NCI-H1930 (cell line): ENCODE measurements around the gene NAA38.

ENCODE experiments used
- DNase-seq, 2 experiments: peaks; one replicate each; lab custom pipeline; 2025; lab: John Stamatoyannopoulos, UW

The NAA38 gene, protein sequence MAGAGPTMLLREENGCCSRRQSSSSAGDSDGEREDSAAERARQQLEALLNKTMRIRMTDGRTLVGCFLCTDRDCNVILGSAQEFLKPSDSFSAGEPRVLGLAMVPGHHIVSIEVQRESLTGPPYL

DNA sequence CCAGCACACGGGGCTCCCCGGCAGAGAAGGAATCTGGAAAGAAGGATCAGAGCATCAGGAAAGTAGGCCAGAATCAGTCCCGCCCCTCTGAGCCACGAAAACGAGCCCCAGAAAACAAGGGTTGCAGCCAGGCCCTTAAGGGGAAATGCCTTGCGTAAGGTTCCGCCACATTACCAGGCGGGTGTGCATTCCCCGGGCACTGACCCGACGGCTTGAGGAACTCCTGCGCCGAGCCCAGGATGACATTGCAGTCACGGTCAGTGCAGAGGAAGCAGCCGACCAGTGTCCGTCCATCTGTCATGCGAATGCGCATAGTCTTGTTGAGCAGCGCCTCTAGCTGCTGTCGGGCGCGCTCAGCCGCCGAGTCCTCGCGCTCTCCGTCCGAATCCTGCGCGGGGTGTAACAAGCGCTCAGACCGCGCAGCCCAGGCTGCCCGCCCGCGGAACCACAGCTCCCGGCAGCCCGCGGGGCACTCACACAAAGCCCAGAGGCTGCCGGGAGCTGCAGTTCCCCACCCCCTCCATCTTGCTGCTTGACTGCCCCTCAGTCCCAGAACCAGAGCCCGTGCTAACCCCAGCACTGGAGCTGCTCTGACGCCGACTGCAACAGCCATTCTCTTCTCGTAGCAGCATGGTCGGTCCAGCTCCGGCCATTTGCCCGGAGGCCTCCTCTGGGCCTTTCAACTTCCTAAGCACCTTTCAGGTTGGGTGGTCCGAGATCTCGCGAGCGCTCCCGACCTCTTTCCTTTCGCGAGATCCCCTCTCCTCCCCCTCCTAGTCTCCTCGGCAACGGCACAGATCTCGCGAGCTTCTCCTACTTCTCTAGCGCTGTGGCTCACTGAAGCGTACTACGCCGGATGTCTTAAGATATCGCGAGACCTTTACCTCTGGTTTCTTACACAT lies at the start of gene NAA38:
Gene NAA38, minus strand, starts transcription at position 749 of the 902 bp plus-strand sequence. Its CDS starts 96 bp downstream, at position 653.
- DNase-seq = peak; percentile 98

- DNase-seq = no peak
These were observed 46.1 kb upstream of the NAA38 start for GRCh38 chr17:7903154-7904103.

DNA sequence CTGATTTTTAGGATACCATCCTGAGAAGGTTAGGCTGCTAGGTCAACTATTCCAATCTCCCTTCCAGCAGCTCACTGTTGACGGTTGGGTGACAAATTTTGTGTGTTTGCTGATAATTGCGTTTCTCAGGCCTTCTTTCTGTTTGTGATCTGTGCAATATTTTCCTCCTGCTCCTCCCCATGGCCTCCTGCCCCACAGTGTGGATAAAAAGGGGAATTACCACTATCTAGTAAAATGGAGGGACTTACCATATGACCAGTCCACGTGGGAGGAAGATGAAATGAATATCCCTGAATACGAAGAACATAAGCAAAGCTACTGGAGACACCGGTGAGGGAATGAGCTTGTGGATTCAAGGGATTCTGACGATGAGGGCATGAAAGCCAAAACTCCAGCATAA lies 40.4 kb upstream of the NAA38 start:
- no peak for DNase-seq

DNA sequence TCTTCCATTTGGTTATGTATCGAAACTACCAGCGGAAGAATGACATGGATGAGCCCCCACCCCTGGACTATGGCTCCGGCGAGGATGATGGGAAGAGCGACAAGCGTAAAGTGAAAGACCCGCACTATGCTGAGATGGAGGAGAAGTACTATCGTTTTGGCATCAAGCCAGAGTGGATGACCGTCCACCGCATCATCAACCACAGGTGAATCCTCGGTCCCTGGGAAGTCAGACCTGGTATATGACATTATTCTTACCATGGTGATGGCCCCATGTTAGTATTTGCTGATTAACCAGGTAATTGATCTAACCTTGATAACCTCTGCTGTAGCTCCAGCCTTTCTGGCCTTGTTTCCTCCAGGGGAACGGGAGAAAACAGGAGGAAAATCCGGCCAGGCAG lies 39.7 kb upstream of the NAA38 start:
- no peak for DNase-seq

DNA sequence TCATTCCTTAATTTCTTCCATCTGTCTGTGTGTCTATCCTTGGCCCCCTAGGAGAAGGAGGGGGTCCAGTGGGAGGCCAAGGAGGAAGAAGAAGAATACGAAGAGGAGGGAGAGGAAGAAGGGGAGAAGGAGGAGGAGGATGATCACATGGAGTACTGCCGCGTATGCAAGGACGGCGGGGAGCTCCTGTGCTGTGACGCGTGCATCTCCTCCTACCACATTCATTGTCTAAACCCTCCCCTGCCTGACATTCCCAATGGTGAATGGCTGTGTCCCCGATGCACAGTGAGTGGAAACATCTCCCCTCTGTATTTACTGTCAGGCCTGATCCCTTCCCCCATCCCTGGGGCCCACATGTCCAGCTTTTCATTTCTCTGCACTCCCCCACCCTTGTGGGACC lies 37.5 kb upstream of the NAA38 start:
- no peak for DNase-seq

DNA sequence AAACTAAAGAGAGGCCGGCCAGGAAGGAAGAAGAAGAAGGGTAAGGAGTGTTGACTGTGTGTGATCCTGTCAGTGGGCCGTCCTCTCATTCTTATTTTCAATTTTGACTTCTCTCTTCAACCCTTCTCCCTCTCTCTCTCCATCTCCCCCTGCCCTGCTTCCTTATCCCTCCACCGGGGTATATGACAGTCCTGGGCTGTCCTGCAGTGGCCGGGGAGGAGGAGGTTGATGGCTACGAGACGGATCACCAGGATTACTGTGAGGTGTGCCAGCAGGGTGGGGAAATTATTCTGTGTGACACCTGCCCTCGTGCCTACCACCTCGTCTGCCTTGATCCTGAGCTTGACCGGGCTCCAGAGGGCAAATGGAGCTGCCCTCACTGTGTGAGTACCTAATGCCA lies 36.9 kb upstream of the NAA38 start:
- DNase-seq = no peak

DNA sequence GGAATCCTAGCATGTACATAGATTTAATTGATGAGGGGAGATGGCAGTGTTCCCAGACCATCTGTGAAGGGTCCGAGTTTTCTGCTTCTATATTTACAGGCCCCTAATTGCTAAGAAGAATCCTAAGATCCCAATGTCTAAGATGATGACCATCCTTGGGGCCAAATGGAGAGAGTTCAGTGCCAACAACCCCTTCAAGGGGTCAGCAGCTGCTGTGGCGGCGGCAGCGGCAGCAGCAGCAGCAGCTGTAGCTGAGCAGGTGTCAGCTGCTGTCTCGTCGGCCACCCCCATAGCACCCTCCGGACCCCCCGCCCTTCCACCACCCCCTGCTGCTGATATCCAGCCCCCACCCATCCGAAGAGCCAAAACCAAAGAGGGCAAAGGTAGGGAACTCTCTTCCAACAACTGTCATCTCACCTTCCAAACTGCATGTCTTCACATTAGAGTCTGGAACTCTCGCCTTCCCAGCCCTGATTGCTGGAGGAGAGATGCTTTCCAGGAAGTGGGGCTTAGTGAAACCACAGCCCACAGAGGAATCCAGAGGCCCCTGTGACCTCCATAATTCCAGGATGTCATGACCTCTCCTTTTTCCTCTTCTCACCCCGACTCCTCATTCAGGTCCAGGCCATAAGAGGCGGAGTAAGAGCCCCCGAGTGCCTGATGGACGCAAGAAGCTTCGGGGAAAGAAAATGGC lies 36.0 kb upstream of the NAA38 start:
- no peak for DNase-seq

DNA sequence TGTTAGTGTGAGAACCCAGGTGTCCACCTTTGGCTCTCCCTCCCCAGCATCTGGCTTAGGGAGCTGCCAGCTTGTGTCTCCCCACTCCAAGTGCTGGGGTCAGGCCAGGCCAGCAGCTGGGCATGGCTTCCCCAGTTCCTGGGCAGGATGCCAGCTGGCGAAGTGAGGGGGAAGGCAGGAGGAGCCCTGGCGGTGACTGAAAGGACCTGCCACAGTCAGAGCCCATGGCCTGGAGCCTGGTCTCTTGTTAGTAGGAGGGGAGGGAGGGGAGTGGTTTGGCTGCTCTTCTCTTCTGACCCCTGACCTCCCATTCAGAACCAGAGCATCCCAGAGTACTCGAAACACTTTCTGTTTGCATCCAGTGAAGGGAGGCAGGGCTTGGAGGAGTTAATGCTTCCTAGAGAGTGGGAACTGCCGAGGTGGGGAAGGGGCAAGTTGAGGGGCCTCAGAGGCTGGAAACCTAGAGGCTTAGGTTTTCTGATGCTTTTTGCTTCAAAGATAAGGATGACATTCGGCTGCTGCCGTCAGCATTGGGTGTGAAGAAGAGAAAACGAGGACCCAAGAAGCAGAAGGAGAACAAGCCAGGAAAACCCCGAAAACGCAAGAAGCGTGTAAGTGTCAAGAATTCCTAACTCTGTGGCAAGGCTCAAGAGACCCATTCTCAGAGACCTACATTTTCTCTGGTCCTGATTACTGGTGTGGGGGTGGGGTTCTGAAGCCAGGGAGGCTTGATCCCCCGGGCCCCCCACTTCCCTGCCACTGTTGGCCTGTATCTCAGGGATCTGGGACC lies 32.0 kb upstream of the NAA38 start:
- no peak for DNase-seq

- DNase-seq = no peak
These were observed 31.0 kb upstream of the NAA38 start, which contains the start of gene CHD3 for GRCh38 chr17:7888184-7888920. Gene CHD3, plus strand, starts transcription at chr17:7888789. Its CDS starts 212 bp downstream, at chr17:7889001.

GRCh38 chr17:7887482-7888183 lies 30.3 kb upstream of the NAA38 start:
- DNase-seq = peak; percentile 81

- DNase-seq = no peak
These were observed 29.7 kb upstream of the NAA38 start for GRCh38 chr17:7887038-7887481.

DNA sequence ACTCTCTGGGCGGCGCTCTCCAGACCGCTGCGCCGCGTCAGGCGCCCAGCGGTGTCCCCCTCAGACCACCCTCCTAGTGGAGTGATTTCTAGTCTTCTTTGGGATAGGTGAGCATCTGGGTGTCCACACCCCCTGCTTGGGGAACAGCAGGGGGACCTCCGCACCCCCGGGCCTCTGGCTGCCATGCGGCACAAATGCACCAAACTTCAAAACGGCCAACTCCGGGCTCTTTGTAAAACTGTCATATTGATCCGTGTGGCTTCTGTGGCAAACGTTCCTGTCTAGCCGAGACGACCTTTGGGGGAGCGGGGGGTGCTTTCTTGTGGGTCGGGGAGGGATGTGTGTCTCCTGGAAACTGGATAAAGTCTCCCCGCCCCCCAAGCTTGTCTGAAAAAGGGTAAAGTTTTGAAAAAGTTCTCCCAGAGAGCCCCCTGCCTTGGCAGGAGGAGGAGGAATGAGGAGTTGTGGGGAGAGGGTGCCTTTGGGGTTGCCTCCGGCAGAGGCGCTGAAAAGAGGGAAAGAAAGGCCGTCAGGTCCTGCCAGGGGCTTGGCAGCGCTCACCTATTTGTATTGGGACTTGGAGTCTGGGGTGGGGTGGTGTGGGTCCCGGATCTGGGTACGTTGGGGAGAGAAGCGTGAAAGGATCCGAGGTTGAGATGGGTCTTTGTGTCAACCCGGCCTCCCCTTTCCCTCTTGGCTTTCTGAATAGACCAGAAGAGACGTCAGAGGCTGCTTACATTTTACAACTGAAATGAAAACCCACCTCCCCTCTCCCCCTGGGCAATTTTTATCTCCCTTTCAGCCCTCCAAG lies 29.1 kb upstream of the NAA38 start:
- DNase-seq = peak in 1 of 2 experiments; percentile 47

GRCh38 chr17:7885367-7886226 lies 28.2 kb upstream of the NAA38 start:
- peak in 1 of 2 experiments; percentile 52 for DNase-seq

- DNase-seq = no peak
These were observed 27.4 kb upstream of the NAA38 start for GRCh38 chr17:7884581-7885366.

DNA sequence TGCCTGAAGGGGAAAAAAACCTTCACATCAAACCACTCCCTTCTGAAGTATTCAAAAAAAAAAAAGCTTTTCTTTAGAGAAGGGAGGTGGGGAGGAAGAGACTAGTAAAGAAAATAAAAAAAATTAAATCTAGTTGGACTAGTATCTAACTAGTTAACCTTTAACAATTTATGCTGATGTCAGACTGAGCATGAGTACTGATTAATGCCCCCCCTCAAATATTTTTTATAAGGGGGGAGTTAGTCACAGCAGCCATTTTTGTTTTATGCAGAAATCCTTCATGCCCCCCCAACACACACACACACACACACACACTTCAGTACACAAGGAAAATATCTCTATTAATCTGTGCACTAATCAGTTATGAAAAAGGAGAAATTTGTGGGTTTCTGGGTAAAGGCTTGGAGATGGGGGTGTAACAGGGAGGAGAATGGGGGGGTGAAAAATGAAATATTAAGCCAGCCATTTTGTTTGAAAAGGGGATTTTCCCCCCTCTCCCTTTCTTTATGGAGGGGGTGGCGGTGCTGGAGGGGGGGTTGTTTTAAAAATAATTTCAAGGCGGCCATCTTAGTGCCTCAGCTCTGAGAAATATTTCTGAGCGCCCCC lies 26.5 kb upstream of the NAA38 start:
- no peak for DNase-seq

GRCh38 chr17:7882629-7883028 lies 25.3 kb upstream of the NAA38 start:
- no peak for DNase-seq
